GM18909 (cell line): ENCODE results near the gene PBX3.

Experiments
- ATAC-seq: cut with Tn5 transposase; IDR thresholded peaks from one replicate; pipeline ENCODE4 v1.9.1; 2021; ENCODE audit warnings: mild to moderate bottlenecking; ENCODE audit not compliant: unreplicated experiment, poor library complexity

PBX3 gene

DNA sequence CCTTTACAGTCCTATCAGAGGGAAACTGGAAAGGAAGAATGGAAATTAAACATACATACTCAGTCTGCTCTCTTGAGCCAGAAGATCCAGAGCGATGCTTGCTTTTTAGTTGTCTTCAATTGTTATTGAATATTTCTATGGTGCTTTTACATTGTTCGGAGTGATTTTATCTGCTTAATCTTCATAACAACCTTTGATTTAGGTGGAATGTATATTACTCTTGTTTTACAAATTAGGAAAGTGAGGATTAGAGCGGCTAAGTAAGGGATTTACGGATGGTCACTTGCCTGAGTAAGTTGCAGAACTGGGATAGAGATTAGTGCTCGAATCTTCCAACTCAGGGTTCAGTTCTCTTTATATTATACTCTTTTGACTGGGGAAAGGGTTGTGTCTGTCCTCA lies 69.1 kb downstream of the PBX3 start:
- ATAC-seq, result no peak

DNA sequence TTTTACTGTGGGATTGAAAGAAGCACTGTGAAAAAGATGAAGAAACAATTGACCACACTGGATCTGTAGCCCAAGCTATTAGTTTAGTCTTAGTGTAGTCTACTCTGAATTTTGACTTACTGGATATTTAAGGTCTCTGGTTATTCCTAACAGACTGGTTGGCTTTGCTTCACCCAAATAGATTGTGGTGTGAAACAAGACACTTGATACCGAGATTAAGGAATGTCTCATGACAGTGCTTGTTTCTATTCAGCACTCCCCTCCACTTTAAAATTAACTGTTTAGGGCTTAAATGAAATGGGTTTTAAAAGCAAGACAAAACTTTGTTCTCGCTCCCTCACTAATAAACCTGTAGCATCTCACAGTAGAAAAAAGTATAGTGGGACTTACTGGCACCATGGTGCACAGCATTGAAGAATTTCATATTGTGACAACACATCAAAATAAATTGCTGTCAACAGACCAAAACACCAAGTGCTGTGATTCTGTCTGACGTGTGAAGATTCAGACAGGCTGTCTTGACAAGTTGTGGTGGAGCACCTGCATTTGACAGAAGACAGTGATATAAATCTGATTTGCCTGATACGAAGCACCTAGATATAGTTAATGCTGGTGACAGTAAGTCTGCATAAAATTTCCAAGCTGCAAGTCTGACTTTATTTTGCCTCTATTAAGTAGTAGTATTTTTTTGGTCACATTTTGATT lies 73.1 kb downstream of the PBX3 start:
- no peak for ATAC-seq

- no peak for ATAC-seq
Measured at GRCh38 chr9:125821078-125821477, 73.9 kb downstream of the PBX3 start.

DNA sequence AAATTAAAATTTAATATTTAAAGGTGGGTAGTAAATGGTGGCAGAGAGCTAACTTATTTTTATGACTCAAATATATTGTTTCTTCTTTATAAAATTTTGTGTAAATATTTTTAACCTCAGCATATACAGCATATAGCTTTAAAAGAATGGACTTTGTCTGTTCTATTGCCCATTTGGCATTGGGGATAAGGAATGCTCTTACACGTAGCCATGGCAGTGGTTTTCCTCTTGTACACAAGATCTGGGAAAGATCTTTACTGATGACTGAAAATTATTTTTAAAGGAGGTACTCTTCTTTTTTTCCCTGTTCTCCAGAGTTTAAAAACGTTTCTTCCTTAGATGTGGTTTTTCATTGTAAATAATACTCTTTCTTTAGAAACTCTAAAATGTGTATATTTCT lies 75.0 kb downstream of the PBX3 start:
- ATAC-seq, result no peak

GRCh38 chr9:125822902-125823301 lies 75.7 kb downstream of the PBX3 start:
- no peak for ATAC-seq

DNA sequence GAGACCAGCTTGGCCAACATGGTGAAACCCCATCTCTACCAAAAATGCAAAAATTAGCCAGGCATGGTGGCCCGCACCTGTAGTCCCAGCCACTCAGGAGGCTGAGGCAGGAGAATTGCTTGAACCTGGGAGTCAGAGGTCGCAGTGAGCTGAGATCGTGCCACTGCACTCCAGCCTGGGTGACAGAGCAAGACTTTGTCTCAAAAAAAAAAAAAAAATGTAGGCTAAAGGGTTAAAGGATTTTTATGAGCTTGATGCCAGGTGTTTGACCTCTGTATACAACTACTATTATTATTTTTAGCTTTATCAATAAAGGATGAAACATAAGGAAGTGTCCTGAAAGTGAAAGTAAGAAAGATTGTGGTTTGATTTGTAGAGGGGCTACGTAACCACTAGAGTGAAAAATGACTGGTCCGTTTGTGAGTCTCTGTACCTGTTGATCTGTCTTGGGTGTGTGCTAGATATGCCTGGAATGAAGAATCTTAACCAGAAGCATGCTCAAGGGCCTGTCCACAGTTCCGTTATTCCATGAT lies 76.8 kb downstream of the PBX3 start:
- peak; percentile 75 for ATAC-seq

- no peak for ATAC-seq
Measured at GRCh38 chr9:125825762-125826161, 78.6 kb downstream of the PBX3 start.

GRCh38 chr9:125826850-125827249 lies 79.7 kb downstream of the PBX3 start:
- ATAC-seq, result no peak

- peak; percentile 63 for ATAC-seq
Measured at GRCh38 chr9:125829743-125830142, 82.6 kb downstream of the PBX3 start.

DNA sequence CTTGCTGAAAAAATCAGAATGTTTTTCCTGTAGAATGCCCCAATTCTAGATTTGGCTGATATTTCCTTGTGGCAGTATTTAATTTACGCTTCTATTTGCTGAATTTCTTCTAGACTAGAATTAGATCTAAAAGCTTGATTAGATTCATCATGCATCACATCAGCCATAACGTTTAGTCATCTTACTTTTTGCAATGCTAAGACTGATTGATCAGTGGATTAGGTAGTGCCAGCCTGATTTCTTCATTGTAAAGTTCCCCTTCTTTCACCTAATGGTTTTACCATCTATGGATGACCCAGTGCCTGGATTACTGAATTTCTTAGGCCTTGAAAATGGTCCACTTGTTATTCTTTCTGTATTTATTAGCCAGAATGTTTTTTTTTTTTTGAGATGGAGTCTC lies 83.9 kb downstream of the PBX3 start:
- no peak for ATAC-seq

DNA sequence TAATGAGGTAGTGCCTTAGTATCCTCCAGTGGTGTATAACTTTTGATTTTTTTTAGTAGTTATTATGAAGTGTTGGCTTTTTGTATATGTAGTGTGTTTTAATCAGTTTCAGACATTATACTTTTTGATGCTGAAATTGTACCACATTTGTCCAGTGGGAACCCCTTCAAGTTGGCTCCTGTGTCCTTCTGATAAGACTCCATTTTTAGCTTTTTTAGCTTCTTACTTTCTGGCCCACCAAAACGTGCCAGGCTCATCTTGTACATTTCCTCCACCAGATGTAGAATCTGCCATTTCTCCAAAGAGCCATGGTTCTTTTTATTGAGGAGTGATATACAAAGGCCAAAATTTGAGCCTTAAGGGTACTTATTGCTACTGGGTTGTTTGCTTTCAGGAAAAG lies 84.4 kb downstream of the PBX3 start:
- no peak for ATAC-seq

DNA sequence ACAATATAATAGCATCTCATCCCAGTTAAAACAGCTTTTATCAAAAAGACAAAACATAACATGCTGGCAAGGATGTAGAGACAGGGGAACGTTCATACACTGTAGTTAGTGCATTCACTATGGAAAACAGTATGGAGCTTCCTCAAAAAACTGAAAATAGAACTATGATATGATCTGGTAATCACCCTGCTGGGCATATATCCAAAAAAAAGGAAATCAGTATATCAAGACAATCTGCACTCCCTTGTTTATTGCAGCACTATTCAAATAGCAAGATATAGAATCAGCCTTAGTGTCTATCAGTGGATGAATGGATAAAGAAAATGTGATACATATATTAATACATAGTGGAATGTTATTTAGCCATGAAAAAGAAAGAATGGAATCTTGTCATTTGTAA lies 88.5 kb downstream of the PBX3 start:
- ATAC-seq, result no peak

- no peak for ATAC-seq
Measured at GRCh38 chr9:125839317-125839716, 92.1 kb downstream of the PBX3 start.

GRCh38 chr9:125841444-125841843 lies 94.3 kb downstream of the PBX3 start:
- ATAC-seq, result no peak

DNA sequence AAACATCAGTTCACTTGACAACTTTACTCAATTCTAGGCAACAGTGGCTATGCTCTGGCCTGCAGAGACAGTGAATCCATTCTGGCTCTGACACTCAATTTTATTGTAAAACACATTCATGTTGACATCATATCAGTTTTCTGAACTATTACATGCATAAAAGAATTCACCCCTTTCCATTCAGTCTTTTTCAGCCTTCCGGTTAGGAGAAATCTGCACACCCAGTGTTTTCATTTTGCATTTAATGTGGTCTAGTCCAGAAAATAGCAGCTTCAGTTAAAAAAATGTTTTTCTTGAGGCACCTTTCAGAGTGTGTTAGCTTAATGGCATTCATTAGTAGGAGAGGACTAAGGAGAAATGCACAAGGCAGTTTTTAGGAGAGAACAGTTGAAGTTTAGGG lies 95.1 kb downstream of the PBX3 start:
- ATAC-seq, result no peak

- ATAC-seq, result no peak
Measured at GRCh38 chr9:125843646-125844045, 96.5 kb downstream of the PBX3 start.

GRCh38 chr9:125844611-125845010 lies 97.4 kb downstream of the PBX3 start:
- ATAC-seq, result no peak

DNA sequence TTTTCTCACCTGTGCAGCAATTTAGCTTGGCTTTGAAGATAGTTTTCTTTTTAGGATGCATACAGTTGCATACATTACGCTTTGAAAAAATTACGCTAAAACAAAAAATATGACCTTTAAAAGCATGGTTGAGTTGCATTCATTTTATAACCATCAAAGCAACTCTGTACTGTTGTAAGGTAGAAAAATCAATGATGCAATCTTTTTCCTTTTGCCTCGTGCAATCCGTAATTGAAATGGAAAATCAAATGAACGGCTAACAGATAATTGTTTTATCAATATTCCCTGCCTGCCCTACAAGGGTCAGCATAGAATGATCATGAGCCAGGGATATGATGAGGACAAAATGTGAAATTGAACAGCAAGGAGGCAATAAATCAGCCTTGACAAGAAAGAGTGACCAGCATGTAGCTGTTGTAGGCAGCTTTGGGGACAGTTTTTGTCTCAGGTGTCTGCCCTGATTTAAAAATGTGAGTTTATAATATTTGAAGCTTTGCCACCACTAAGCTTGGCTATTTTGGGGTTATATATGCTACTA lies 98.2 kb downstream of the PBX3 start:
- ATAC-seq, result no peak

DNA sequence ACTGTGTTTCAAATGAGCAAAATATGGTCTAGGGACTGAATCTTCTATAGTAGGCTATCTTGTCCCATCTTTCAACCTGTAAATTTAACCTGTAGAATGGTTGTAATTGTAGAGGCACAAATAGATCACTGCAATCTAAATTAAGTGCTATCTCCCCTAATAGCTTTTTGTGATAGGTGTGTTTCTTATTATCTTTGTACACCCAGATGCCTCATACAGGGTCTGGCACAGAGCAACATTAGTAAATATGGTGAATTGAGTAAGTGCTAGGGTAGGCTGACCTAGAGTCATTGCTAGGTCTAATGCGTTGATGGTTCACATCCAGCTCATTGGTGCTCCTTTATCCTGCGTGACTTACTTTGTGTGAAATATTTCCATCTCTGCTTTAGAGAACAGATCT lies 100.6 kb downstream of the PBX3 start:
- ATAC-seq, result no peak

- ATAC-seq, result no peak
Measured at GRCh38 chr9:125850106-125850632, 103.0 kb downstream of the PBX3 start.

GRCh38 chr9:125850763-125851162 lies 103.6 kb downstream of the PBX3 start:
- no peak for ATAC-seq

- no peak for ATAC-seq
Measured at GRCh38 chr9:125851979-125852378, 104.8 kb downstream of the PBX3 start.
